Right cardiac atrium (tissue), 5 donors: ENCODE results near the gene MVB12B. TPM values are rescaled to one million over a fixed set of nuclear protein-coding genes. Genes with fewer than 3 reads are reported as not detected.

Experiments
- ATAC-seq, 2 donors: fragments of 200-7000 bp; cut with Tn5 transposase; one replicate each; pipeline versions ENCODE4 v1.8.0 to v1.9.1; 2020; ENCODE audit warnings: moderate library complexity in 2 of 2, mild to moderate bottlenecking in 1 of 2
- DNase-seq, 3 donors: peaks; one replicate each; pipeline ENCODE4 v3.0.0-alpha.2; 2020
- H3K27ac ChIP-seq: one replicate; pipeline ENCODE4 v1.5.1; 2013; ENCODE audit warnings: mild to moderate bottlenecking, low read length, control low read depth, moderate library complexity
- H3K27me3 ChIP-seq: one replicate; pipeline ENCODE4 v1.6.1; 2013; ENCODE audit not compliant: control insufficient read depth, insufficient read depth
- H3K4me1 ChIP-seq: one replicate; pipeline ENCODE4 v1.6.1; 2013; ENCODE audit warnings: low read length; ENCODE audit not compliant: control insufficient read depth, insufficient read depth
- H3K4me3 ChIP-seq: one replicate; pipeline ENCODE4 v1.5.1; 2013; ENCODE audit warnings: low read length, control low read depth
- H3K9me3 ChIP-seq: one replicate; pipeline ENCODE4 v1.6.1; 2013; ENCODE audit warnings: low read length; ENCODE audit not compliant: control insufficient read depth
- WGBS: extraction: QIAGEN DNeasy Blood & Tissue Kit; methylation state at CpG from one replicate; pipeline ENCODE4 v1.1.7; 2013; 5-methylcytosine and 5-hydroxymethylcytosine counted together
- intact Hi-C, 4 donors: fragments of 100-400 bp; cut with DNase I; formaldehyde crosslinking; loops; one replicate each; pipeline versions ENCODE4 v1.11.0 to v1.14.0; 2022 to 2023
- polyA plus RNA-seq: library from polyadenylated mRNA; stranded (reverse); fragments of 200-250 nt; gene quantifications from one replicate; pipeline ENCODE4 v1.2.3, GENCODE V29; 2013
- total RNA-seq, 4 donors: library from RNA; stranded (reverse); fragmentation: NEBNext Ultra II Directional; extraction: Animal tissue kit (Norgen Biotek cat#: 25700); gene quantifications; one replicate each; pipeline ENCODE4 v1.2.1, GENCODE V29; 2021
- donor health status: healthy with polysubstance abuse.
- donor health status: DM: no; HTN: yes; CAD: no.
- donor health status: DM: no; HTN: no; CAD: no.
- donor health status: DM: no; HTN: yes; CAD: no; lungs with severe emphysema.
- donor health status: DM: yes; HTN: yes; CAD: no.

Gene MVB12B
- total and polyA plus RNA-seq, 5 donors, result 5.8 to 12.8 (median 12.0) TPM

DNA sequence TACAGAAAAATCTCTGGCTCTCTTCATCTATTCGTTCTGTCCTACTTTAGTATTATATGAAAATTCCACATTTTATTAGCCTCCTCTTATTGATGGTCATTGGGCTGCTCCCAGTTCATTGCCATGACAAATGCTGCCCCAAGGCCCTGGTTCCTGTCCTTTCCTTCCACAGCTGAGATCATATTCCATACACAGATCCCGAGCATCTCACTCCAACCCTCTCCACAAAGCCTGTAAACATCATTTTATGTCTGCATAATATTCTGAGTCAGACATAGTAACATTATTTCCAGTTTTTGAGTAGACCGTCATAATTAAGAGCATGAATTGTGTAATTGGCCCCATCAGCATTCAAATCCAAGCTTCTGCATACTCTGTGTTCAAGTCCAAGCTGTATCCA, 86.3 kb downstream of the MVB12B start:
- Histone ChIP-seq H3K4me3 (no peak overlapping the region), H3K27ac (no peak overlapping the region), H3K4me1 (no peaks in the 10 kb centered on the region), H3K27me3 (no peaks in the 10 kb centered on the region), H3K9me3 (no peaks in the 10 kb centered on the region)
- no peak for DNase-seq
- 86% methylated on average over 3 of the region's 3 CpGs for WGBS
- no peak for ATAC-seq
- intact Hi-C loops, result loop anchor here in 1 of 4 donors (10.0 kb wide), 1 partner anchor 82 kb away; no protein-coding TSS in a partner anchor

DNA sequence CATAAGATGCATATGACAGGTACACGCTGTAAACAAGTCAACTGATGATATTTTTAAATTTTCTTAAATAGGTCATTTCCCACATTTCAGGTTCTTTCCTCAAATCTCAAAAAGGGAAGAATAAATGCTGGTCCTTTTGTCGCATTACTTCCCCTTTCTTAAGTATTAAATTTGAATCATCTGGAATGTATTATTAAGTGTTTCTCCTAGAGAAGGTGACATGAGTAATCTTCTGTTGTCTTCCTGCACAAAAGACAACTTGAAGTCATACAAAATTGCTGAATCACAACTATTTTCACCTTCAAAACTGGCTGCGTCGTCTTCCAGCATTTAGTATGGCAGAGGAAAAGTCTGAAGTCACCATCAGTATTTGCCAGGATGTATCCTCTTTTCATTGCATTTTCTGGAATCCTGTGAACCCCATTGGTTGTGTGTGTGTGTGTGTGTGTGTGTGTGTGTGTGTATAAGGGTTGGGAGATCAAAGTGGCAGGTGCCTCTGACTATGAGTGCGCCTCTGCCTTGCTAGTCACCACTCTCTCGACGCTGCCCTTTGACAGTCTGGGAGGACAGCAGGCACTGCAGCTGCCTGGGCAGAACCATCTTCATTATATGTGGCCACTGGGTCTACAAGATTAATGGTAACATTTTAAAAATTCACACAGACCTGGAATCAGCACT, 86.9 kb downstream of the MVB12B start:
- WGBS, result 92% methylated on average over 7 of the region's 7 CpGs
- Histone ChIP-seq H3K4me1 (no peaks in the 10 kb centered on the region), H3K9me3 (no peaks in the 10 kb centered on the region), H3K27me3 (no peaks in the 10 kb centered on the region), H3K4me3 (no peak overlapping the region), H3K27ac (no peak overlapping the region)
- ATAC-seq (no peak), DNase-seq (no peak)
- intact Hi-C loops, result loop anchor here in 1 of 4 donors (10.0 kb wide), 1 partner anchor 81 kb away; no protein-coding TSS in a partner anchor

DNA sequence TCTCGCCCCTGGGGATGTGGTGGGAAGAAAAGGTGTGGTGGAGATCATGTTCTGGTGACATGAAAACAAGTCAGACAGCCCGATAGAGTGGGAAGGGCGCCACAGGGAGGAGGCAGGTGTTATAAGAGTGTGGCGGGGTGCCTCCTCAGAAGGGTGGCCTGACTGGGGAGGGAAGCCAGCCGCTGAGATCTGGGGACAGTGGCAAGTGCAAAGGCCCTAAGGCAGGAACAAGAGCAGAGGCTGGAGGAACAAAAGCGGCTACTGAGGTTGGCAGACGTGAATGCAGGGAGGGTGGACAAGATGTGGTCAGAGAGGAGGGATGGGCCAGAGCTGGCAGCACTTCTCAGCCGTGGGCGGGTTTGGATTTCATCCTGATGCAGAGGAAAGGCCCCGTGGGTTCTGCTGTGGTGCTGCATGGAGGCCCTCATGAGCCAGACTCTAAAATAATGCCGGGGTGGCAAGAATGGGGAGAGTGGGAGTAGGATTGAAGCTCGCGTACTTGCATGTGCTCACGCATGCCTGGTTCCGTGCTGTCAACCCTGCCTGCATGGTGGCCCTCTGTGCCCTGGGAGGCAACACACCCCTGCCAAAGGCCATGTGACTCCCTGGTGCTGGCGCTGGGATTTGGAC, 89.2 kb downstream of the MVB12B start:
- Histone ChIP-seq H3K9me3 (no peaks in the 10 kb centered on the region), H3K27ac (no peak overlapping the region), H3K4me1 (no peaks in the 10 kb centered on the region), H3K4me3 (no peak overlapping the region), H3K27me3 (no peaks in the 10 kb centered on the region)
- DNase-seq (no peak), ATAC-seq (no peak)
- 82% methylated on average over 16 of the region's 16 CpGs for WGBS
- intact Hi-C loops, result loop anchor here in 1 of 4 donors (10.0 kb wide), 1 partner anchor 79 kb away; no protein-coding TSS in a partner anchor

DNA sequence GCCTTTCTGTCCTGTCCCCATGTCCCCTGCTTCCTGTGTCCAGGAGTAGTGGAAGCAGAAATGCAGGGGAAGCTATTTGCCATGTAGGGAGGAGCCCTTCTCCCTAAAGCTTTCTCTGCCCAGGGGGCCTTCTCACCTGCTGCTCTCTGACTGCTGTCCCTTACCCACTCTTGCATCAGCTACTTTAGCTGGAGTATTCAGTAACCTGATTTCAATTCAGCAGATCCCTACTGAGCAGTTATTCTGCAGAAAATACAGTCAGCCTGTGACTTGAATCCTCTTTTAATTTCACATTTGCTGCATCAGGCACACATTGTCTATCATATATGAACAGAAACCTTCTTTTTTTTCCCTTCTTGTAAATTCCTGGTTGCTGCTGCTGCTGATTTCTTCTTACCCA, 90.4 kb downstream of the MVB12B start:
- DNase-seq (no peak), ATAC-seq (no peak)
- no peaks in the 10 kb centered on the region for H3K9me3 ChIP-seq
- H3K4me1 ChIP-seq, result no peaks in the 10 kb centered on the region
- intact Hi-C loops, result loop anchor here in 1 of 4 donors (10.0 kb wide), 1 partner anchor 78 kb away; no protein-coding TSS in a partner anchor
- no peak overlapping the region for H3K4me3 ChIP-seq
- H3K27ac ChIP-seq, result no peak overlapping the region
- H3K27me3 ChIP-seq, result no peaks in the 10 kb centered on the region

DNA sequence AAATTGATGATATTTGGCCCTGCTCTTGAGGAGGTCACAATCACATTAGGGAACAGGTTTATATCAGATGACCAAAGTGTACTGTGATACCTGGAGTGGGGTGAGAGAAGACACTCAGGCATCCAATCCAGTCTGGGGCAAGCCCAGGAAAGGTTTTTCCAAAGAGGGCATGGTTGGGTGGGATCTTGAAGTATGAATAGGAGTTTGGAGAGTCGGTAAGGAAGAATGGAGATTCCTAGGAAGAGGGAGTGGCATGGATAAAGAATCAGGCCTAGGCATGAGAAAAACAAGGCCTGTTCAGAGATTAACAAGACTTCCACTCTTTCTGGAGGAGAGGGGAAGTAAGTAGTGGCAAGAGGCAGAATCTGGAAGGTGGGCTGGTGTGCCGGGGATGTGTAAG, 91.1 kb downstream of the MVB12B start:
- no peaks in the 10 kb centered on the region for H3K9me3 ChIP-seq
- no peaks in the 10 kb centered on the region for H3K27me3 ChIP-seq
- H3K4me3 ChIP-seq, result no peak overlapping the region
- intact Hi-C loops, result loop anchor here in 1 of 4 donors (10.0 kb wide), 1 partner anchor 77 kb away; no protein-coding TSS in a partner anchor
- no peak overlapping the region for H3K27ac ChIP-seq
- 96% methylated on average over 2 of the region's 2 CpGs for WGBS
- DNase-seq (no peak), ATAC-seq (no peak)
- no peaks in the 10 kb centered on the region for H3K4me1 ChIP-seq

DNA sequence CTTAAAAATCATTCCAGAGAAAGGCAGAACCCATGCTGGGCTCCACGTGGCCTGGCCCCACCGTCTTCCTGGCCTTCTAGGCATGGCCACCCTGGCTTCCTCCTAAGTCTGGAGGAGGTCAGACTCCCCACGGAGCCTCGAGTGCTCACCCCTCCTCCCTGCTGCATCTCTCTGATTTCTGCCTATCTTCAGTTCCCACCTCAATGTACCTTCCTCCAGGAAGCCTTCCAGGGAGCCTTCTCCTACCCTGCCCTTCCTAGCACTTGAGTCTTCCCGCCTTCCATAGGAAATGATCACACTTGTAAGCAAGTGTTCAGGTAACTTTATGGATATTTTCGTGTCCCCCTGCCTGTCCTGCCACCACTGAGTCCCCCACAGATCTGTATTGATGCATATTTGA, 92.0 kb downstream of the MVB12B start:
- intact Hi-C loops, result loop anchor here in 1 of 4 donors (10.0 kb wide), 1 partner anchor 76 kb away; no protein-coding TSS in a partner anchor
- no peaks in the 10 kb centered on the region for H3K9me3 ChIP-seq
- H3K4me1 ChIP-seq, result peaks cover 2% of the 10 kb centered on the region
- no peak overlapping the region for H3K27ac ChIP-seq
- no peaks in the 10 kb centered on the region for H3K27me3 ChIP-seq
- no peak overlapping the region for H3K4me3 ChIP-seq
- no peak for DNase-seq
- no peak for ATAC-seq
- 78% methylated on average over 6 of the region's 6 CpGs for WGBS

DNA sequence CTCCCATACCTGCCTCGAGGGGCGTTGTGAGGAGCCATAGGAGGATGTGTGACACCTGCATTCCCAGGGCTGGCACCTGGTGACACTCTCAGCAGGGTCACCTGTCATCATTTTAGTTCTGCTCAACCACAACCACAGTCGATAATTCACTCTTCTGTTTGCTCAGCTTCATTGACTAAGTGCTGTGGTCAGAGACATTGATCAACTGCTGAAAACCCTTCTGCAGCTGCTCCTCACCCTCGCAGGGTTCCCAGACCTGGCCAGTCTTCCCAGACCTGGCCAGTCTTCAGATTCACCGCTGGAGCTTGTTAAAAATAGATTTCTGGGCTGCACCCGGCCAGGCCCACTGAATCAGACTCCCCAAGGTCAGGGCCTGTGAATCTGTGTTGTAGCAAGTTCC, 92.8 kb downstream of the MVB12B start:
- peak in 1 of 2 donors; percentile 28 for ATAC-seq
- H3K27ac ChIP-seq, result no peak overlapping the region
- H3K4me3 ChIP-seq, result no peak overlapping the region

DNA sequence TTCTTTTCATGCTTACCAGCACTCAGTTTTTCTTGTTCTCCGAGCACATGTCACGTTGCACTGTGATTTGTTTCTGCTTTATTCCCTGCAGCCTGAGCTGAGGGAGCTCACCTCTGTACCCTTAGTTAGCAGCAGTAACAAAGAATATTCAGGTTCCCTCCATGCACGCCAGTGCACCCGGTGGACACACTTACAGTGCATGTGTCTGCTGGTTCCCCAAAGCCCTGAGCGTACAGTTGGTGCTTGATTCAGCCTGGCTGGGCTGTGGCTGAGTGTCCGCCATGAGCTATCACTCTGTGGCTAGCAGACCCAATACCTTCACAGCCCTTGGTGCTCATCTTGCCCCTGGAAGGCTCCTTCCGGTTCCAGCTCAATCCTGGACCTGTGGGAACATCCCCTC, 93.5 kb downstream of the MVB12B start:
- peaks cover 3% of the 10 kb centered on the region for H3K4me1 ChIP-seq
- intact Hi-C loops, result no loop called here
- no peaks in the 10 kb centered on the region for H3K9me3 ChIP-seq
- ATAC-seq (no peak), DNase-seq (no peak)
- WGBS, result 87% methylated on average over 7 of the region's 7 CpGs
- H3K27me3 ChIP-seq, result no peaks in the 10 kb centered on the region
- no peak overlapping the region for H3K4me3 ChIP-seq
- no peak overlapping the region for H3K27ac ChIP-seq

More for the DNA sequence above, 92.8 kb downstream of the MVB12B start:
- WGBS, result 64% methylated on average over 6 of the region's 6 CpGs
- Histone ChIP-seq H3K9me3 (no peaks in the 10 kb centered on the region), H3K4me1 (peaks cover 3% of the 10 kb centered on the region), H3K27me3 (no peaks in the 10 kb centered on the region)
- intact Hi-C loops, result loop anchor here in 1 of 4 donors (10.0 kb wide), 1 partner anchor 75 kb away; no protein-coding TSS in a partner anchor
- no peak for DNase-seq

DNA sequence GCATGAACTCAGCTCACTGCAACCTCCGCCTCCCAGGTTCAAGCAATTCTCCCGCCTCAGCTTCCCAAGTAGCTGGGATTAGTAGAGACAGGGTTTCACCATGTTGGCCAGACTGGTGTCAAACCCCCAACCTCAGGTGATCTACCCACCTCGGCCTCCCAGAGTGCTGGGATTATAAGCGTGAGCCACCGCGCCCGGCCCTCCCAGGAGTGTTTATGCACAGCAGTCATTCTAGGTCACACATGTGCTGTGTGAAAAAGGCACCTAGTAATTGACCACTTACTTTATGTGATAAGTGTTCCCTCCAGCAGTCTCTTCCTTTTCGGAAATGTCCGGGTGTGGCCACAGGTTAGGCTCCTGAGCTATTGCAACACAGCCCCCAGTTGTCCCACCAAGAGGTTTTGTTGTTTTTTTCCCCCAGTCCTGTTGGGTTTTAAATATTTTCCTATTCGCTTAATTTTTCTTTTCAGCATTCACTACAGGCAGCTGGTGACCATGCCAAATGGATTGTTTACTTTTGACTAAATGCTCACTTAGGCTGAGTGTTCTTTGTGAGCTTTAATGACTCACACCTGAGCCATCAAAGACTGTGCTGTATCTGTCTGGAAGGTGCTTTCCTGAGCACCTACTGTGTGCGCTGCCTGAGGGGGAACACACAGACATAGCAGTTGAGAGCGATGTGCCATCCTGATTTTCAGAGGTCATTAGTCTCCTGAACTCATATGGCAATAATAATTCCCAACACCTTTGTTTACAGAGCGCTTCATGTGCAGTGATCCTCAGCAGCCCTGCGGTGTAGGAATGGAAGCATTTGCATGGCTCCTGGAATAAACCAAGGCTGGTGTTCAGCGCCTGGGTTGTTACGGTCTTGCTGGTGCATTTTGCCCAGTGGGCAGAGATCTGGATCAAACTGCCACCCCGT, 94.3 kb downstream of the MVB12B start:
- H3K4me1 ChIP-seq, result peaks cover 3% of the 10 kb centered on the region
- no peak overlapping the region for H3K4me3 ChIP-seq
- intact Hi-C loops, result no loop called here
- H3K27ac ChIP-seq, result no peak overlapping the region
- DNase-seq, result no peak
- 92% methylated on average over 17 of the region's 17 CpGs for WGBS
- no peak for ATAC-seq
- H3K27me3 ChIP-seq, result no peaks in the 10 kb centered on the region
- H3K9me3 ChIP-seq, result no peaks in the 10 kb centered on the region

DNA sequence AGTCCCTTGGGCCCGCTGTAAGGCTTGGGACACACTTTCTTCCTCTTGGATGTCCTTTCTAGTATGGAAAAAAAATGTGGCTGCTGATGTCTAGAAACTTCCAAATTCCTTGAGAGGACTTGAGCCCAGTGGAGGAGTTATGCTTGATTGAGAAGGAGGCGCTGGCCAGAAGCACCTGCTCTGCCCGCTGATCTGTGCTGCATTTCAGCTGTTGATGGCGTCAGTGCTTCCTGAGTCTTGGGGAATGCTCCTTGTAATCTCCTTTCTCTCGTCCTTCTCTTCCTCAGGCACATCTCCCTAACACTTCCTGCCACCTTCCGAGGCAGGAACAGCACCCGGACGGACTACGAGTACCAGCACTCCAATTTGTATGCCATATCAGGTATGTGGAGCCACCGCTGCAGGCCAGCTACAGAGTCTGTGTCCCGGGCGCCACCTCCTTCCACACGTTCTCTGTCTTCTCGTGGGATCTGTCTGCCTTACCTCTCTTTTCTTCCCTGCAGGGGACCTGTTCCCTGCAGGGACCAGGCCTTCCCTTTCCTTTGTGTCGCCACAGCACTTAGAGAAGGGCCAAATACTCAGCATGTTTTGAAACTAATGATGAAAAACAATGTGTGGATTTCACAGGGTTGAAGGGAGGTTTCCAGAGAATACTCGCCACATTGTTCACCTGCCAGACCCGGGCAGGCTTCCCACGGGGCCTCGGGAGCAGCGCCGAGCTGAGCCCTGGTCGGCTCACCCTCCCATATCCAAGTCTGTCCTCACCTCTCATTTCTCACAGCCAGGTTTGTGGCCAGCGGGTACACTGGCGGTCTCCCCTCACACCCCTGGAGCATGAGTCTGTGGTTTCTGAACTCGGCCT, 95.2 kb downstream of the MVB12B start:
- no peak for DNase-seq
- Histone ChIP-seq H3K4me3 (no peak overlapping the region), H3K4me1 (peaks cover 3% of the 10 kb centered on the region), H3K27me3 (no peaks in the 10 kb centered on the region), H3K27ac (no peak overlapping the region), H3K9me3 (no peaks in the 10 kb centered on the region)
- intact Hi-C loops, result no loop called here
- 84% methylated on average over 25 of the region's 25 CpGs for WGBS
- no peak for ATAC-seq
